Brain microvascular endothelial cell (primary cell): ENCODE measurements around the gene LPAR3.

ENCODE experiments used
- DNase-seq: peaks from one replicate; pipeline ENCODE4 v3.0.0-alpha.2; 2020
- H3K27ac ChIP-seq: fragments of 250-450 bp; sonication (Bioruptor Pico); 2 replicates; pipeline ENCODE4 v1.5.1; 2020; ENCODE audit warnings: mild to moderate bottlenecking, moderate library complexity
- H3K27me3 ChIP-seq: fragments of 250-450 bp; sonication (Bioruptor Pico); replicated peaks from 2 replicates; pipeline ENCODE4 v1.5.1; 2020; ENCODE audit warnings: mild to moderate bottlenecking
- H3K36me3 ChIP-seq: fragments of 250-450 bp; sonication (Bioruptor Pico); replicated peaks from 2 replicates; pipeline ENCODE4 v1.5.1; 2020; ENCODE audit warnings: mild to moderate bottlenecking
- H3K4me3 ChIP-seq: 2 replicates; pipeline ENCODE4 v1.5.1; 2011; ENCODE audit warnings: low read depth, mild to moderate bottlenecking, control low read depth, low read length, moderate library complexity
- in situ Hi-C: cut with HindIII; loops from 2 replicates; pipeline ENCODE4 v1.10.0; 2017; ENCODE audit warnings: low sequenced_read_pairs, low pct_ligation_motif_present
- TF ChIP-seq, protein P1 (sequence below): IDR thresholded peaks from 2 replicates; pipeline ENCODE4 v1.5.1; 2011; ENCODE audit warnings: low read depth, mild to moderate bottlenecking, moderate library complexity, low read length, control low read depth, inconsistent platforms; ENCODE audit errors: missing control alignments

Gene LPAR3

DNA sequence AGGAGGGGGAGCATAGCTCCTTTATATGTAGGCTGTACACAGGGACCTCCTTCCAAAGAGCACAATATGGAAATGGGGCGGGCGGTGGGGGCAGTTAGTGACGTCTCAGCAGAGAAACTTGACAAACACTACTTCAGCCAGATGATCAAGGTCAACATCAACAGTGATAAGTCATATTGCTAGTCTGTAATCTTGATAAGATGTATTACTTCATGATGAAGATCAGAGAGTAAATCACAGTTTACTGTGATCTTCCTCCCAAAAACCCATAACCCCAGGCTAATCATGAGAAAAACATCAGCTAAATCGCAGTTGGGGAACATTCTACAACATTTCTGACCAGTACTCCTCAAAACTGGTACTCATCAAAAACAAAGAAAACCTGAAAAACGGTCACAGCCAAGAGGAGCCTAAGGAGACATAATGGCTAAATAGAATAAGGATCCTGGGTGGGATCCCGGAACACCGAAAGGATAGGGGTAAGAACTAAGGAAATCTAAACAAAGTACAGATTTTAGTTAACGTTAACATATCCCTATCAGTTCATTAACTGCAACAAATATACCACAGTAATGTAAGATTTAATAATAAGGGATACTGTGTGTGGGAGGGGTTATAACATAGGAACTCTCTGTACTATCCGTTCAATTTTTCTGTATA lies 20.2 kb downstream of the LPAR3 start:
- TF ChIP-seq, protein P1, sequence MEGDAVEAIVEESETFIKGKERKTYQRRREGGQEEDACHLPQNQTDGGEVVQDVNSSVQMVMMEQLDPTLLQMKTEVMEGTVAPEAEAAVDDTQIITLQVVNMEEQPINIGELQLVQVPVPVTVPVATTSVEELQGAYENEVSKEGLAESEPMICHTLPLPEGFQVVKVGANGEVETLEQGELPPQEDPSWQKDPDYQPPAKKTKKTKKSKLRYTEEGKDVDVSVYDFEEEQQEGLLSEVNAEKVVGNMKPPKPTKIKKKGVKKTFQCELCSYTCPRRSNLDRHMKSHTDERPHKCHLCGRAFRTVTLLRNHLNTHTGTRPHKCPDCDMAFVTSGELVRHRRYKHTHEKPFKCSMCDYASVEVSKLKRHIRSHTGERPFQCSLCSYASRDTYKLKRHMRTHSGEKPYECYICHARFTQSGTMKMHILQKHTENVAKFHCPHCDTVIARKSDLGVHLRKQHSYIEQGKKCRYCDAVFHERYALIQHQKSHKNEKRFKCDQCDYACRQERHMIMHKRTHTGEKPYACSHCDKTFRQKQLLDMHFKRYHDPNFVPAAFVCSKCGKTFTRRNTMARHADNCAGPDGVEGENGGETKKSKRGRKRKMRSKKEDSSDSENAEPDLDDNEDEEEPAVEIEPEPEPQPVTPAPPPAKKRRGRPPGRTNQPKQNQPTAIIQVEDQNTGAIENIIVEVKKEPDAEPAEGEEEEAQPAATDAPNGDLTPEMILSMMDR = no peak
- no peak for DNase-seq
- in situ Hi-C loops = no loop called here

DNA sequence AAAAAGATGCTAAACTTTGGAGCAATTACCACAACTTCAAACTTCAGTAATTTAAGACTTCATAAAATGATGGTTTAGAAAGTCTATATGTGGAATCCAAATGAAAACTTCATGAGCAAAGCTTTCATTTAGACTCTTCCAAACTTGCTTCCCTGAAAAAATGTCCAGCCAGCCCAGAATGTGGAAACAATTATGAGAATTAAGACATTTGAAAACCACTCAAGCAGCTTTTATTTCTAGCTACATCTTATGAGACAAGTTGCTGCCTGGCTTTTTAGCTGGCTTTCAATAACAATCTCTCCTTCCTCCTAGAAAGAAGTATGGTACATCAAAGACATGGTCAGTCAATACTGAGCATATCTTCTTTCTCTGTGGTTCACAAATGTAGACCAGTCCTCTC lies 21.8 kb downstream of the LPAR3 start:
- TF ChIP-seq, protein P1 = no peak
- Histone ChIP-seq H3K4me3 (no peak overlapping the region), H3K27ac (no peak overlapping the region), H3K36me3 (no peaks in the 10 kb centered on the region), H3K27me3 (no peaks in the 10 kb centered on the region)
- DNase-seq = no peak
- in situ Hi-C loops = no loop called here

More for the DNA sequence above, 20.2 kb downstream of the LPAR3 start:
- no peak overlapping the region for H3K27ac ChIP-seq
- no peak overlapping the region for H3K4me3 ChIP-seq
- H3K36me3 ChIP-seq = no peaks in the 10 kb centered on the region
- no peaks in the 10 kb centered on the region for H3K27me3 ChIP-seq

DNA sequence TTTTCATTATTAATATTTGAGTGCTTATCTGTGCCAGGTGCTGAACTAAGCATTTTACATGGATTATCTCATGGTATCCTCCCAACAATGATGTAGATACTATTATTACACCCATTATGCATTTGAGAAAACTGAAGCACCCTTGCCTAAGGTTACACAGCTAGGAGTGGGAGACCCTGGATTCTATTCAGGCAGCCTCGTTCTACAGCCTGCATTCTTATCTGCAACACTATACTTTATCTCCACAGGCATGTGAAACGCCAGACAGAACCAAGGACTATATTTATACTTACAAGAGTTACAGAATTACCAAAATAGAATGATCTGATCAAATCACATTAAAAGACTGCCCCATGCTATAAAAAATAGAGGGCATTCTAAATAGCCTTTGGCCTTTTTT lies 22.4 kb downstream of the LPAR3 start:
- Histone ChIP-seq H3K27me3 (no peaks in the 10 kb centered on the region), H3K36me3 (no peaks in the 10 kb centered on the region), H3K4me3 (no peak overlapping the region), H3K27ac (no peak overlapping the region)
- TF ChIP-seq, protein P1 = no peak
- DNase-seq = no peak
- in situ Hi-C loops = no loop called here

DNA sequence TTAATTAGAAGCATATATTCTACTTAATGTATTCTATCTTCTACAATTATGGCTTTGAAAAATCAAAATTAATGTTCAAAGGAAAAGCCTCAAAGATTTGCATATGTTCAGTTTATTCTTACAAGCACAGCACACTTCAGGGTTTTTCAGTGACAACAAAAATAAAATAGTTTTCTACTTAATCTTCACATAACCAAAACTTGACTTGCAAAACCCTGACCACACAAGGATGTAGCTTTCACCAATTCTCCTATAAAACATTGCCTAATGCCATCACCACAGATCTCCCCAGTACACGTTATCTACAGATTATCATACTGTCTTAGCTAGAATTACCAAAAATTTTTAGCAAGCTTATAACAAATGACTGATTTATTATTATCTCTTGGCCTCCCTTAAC lies 23.3 kb downstream of the LPAR3 start:
- no peak for DNase-seq
- TF ChIP-seq, protein P1 = no peak
- Histone ChIP-seq H3K27me3 (no peaks in the 10 kb centered on the region), H3K4me3 (no peak overlapping the region), H3K27ac (no peak overlapping the region), H3K36me3 (no peaks in the 10 kb centered on the region)
- in situ Hi-C loops = no loop called here

DNA sequence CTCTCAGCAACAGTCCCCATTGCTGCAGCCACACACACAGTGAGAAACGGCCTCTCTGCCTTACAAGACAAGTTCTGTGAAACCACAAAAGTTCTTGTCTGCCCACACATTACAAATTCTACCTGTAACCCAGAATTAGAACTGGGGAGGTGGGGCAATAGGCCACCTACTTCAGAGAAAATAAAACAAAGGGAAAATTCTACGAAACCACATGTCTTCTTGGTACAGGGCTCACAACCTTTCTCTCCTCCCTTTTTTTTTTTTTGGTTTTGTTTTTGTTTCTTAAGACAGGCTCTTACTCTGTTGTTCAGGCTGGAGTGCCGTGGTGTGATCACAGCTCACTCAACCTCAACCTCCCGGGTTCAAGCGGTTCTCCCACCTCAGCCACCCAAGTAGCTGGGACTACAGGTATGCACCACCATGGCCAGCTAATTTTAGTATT lies 30.2 kb downstream of the LPAR3 start:
- in situ Hi-C loops = no loop called here
- H3K27ac ChIP-seq = no peak overlapping the region
- no peak for DNase-seq
- H3K36me3 ChIP-seq = no peaks in the 10 kb centered on the region
- TF ChIP-seq, protein P1 = no peak
- no peaks in the 10 kb centered on the region for H3K27me3 ChIP-seq
- no peak overlapping the region for H3K4me3 ChIP-seq
